HG03521 (cell line): Measurements from ENCODE around the gene LCOR.
"Not testable (repeated sequence)": the region's sequence is repeated elsewhere in the genome, so short reads cannot be mapped to it uniquely, and the experiment has no call there.

Experiments
- ATAC-seq: cut with Tn5 transposase; IDR thresholded peaks from one replicate; pipeline ENCODE4 v1.9.1; 2021; ENCODE audit warnings: mild to moderate bottlenecking, moderate library complexity; ENCODE audit not compliant: unreplicated experiment

Gene LCOR

GRCh38 chr10:96838529-96838928, 6.4 kb downstream of the LCOR start:
- no peak for ATAC-seq

GRCh38 chr10:96840841-96841518, 8.9 kb downstream of the LCOR start:
- no peak for ATAC-seq

- no peak for ATAC-seq
Observed at GRCh38 chr10:96842896-96843723, 11.0 kb downstream of the LCOR start.

- ATAC-seq: no peak
Observed at GRCh38 chr10:96843823-96844222, 11.7 kb downstream of the LCOR start.

- ATAC-seq: no peak
Observed at GRCh38 chr10:96846395-96846794, 14.3 kb downstream of the LCOR start.

GRCh38 chr10:96846926-96847325, 14.8 kb downstream of the LCOR start:
- no peak for ATAC-seq

GRCh38 chr10:96847356-96847755, 15.3 kb downstream of the LCOR start:
- not testable (repeated sequence) for ATAC-seq

- ATAC-seq: no peak
Observed at GRCh38 chr10:96850113-96850512, 18.0 kb downstream of the LCOR start.

- no peak for ATAC-seq
Observed at GRCh38 chr10:96850825-96851224, 18.7 kb downstream of the LCOR start.

- ATAC-seq: no peak
Observed at GRCh38 chr10:96851281-96851680, 19.2 kb downstream of the LCOR start.

- ATAC-seq: no peak
Observed at GRCh38 chr10:96856317-96856716, 24.2 kb downstream of the LCOR start.

- no peak for ATAC-seq
Observed at GRCh38 chr10:96857301-96858012, 25.4 kb downstream of the LCOR start.

- ATAC-seq: no peak
Observed at GRCh38 chr10:96858038-96858705, 26.1 kb downstream of the LCOR start.

- no peak for ATAC-seq
Observed at GRCh38 chr10:96858706-96859050, 26.6 kb downstream of the LCOR start.

GRCh38 chr10:96860631-96861277, 28.7 kb downstream of the LCOR start:
- no peak for ATAC-seq

- ATAC-seq: no peak
Observed at GRCh38 chr10:96863922-96864543, 31.9 kb downstream of the LCOR start.

GRCh38 chr10:96873086-96873485, 41.0 kb downstream of the LCOR start:
- no peak for ATAC-seq

GRCh38 chr10:96873756-96874467, 41.8 kb downstream of the LCOR start:
- ATAC-seq: no peak

- ATAC-seq: no peak
Observed at GRCh38 chr10:96878057-96878456, 46.0 kb downstream of the LCOR start.

- no peak for ATAC-seq
Observed at GRCh38 chr10:96880575-96880974, 48.5 kb downstream of the LCOR start.
